Glomerular visceral epithelial cell (primary cell): ENCODE results near the gene TMC1.

Experiments used
- DNase-seq: peaks from one replicate; pipeline ENCODE4 v3.0.0-alpha.2; 2016; ENCODE audit errors: extremely low spot score

TMC1 gene

GRCh38 chr9:72526901-72527800 lies 5.7 kb downstream of the TMC1 start:
- DNase-seq: peak; percentile 97

- DNase-seq: no peak
Observed at GRCh38 chr9:72527801-72528195, 6.4 kb downstream of the TMC1 start.

- no peak for DNase-seq
Observed at GRCh38 chr9:72529531-72529930, 8.1 kb downstream of the TMC1 start.

- peak; percentile 55 for DNase-seq
Observed at GRCh38 chr9:72533322-72533721, 11.9 kb downstream of the TMC1 start.

GRCh38 chr9:72534931-72535330 lies 13.5 kb downstream of the TMC1 start:
- DNase-seq: no peak

- DNase-seq: no peak
Observed at GRCh38 chr9:72537011-72537545, 15.7 kb downstream of the TMC1 start.

- no peak for DNase-seq
Observed at GRCh38 chr9:72537671-72538070, 16.3 kb downstream of the TMC1 start.

GRCh38 chr9:72538921-72539702 lies 17.7 kb downstream of the TMC1 start:
- DNase-seq: no peak

GRCh38 chr9:72539824-72540347 lies 18.5 kb downstream of the TMC1 start:
- no peak for DNase-seq

- DNase-seq: peak; percentile 46
Observed at GRCh38 chr9:72540348-72540873, 19.0 kb downstream of the TMC1 start.

GRCh38 chr9:72542537-72542833 lies 21.1 kb downstream of the TMC1 start:
- peak; percentile 11 for DNase-seq

GRCh38 chr9:72542917-72543316 lies 21.5 kb downstream of the TMC1 start:
- no peak for DNase-seq

GRCh38 chr9:72551306-72551705 lies 29.9 kb downstream of the TMC1 start:
- no peak for DNase-seq

- no peak for DNase-seq
Observed at GRCh38 chr9:72552356-72552755, 30.9 kb downstream of the TMC1 start.

GRCh38 chr9:72554221-72554641 lies 32.8 kb downstream of the TMC1 start:
- DNase-seq: peak; percentile 41

GRCh38 chr9:72557549-72557948 lies 36.1 kb downstream of the TMC1 start:
- DNase-seq: peak; percentile 80

GRCh38 chr9:72560086-72560485 lies 38.7 kb downstream of the TMC1 start:
- DNase-seq: no peak

GRCh38 chr9:72563806-72564205 lies 42.4 kb downstream of the TMC1 start:
- no peak for DNase-seq

- no peak for DNase-seq
Observed at GRCh38 chr9:72564479-72565281, 43.3 kb downstream of the TMC1 start.

- no peak for DNase-seq
Observed at GRCh38 chr9:72565535-72565934, 44.1 kb downstream of the TMC1 start.

GRCh38 chr9:72574156-72574810 lies 52.9 kb downstream of the TMC1 start:
- no peak for DNase-seq
